Head of caudate nucleus (tissue), 42 donors: ENCODE measurements around the gene TKTL2.
"Not testable (repeated sequence)": the region's sequence is repeated elsewhere in the genome, so short reads cannot be mapped to it uniquely, and the experiment has no call there.

Experiments
- DNase-seq, 42 donors: peaks; one replicate each; pipeline versions ENCODE4 v3.0.0 to v3.0.0-alpha.2; 2020 to 2021; ENCODE audit warnings: mixed read lengths in 7 of 42
- intact Hi-C: fragments of 100-400 bp; cut with DNase I; formaldehyde crosslinking; loops from one replicate; pipeline ENCODE4 v1.15.0; 2022

The TKTL2 gene

DNA sequence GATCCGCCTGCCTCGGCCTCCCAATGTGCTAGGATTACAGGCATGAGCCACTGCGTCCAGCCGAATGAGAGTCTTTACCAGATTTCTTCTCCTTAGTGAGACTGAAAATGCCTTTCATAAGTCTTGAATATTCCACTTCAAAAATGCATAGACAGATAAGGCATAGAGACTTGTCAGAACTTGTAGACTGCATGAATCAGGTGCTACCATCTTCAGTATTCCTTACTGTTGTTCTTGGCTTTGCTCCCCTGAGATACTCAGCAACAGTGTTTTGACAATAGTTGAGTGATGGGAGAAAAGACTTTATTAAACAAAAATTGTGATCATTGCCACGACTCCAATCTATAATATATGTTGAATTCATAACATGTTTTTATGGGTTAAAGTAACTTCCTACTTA lies 11.0 kb downstream of the TKTL2 start:
- DNase-seq: no peak
- intact Hi-C loops: no loop called here

DNA sequence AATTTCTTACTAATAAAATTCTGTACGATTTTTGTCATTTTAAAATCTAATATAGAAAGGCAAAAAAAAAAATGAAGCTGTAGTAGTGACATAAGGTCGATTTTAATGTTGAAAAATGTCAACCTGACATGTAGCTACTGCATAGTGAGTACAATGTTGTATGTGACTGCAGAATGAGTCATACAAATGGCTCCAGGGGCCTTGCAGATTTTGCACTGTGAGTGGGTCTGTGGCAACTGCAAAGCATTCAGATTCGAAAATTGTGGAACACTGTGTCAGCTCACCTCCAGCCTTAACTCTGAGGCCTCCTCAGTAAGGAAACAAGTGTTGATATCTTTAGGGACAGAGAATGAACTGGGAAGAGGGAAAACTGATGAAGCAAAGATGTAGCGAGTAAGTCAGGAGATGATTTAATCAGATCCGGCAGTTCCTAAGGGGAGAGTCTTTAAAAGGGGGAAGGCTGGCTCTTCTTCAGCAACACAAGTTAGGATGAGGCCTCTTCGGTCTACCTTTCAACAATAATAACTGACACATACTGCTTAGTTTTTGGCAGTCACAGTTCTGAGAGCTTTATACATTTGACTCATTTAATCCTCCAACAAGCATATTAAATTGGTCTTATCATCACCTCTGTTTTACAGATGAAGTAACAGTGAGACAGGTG lies 24.9 kb downstream of the TKTL2 start:
- intact Hi-C loops: no loop called here
- peak in 25 of 42 donors; percentile 2 to 66 (median 26) for DNase-seq

DNA sequence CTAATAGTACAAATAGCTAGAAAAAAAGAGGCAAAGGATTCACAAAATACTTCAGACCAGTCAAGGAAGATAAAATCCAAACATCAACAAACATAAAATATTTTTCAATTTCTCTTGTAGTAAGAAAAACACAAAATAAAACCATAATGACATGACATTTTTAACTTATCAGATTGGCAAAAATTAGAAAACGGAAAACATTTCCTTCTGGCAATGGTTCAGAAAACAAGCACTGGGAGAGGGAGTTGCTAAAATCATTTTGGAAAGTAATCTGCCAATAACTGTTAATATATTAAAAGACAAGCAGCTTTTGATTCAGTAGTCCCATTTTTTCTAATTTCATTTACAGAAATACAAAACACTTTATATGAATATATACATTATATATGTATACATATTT lies 26.1 kb downstream of the TKTL2 start:
- intact Hi-C loops: no loop called here
- no peak for DNase-seq

DNA sequence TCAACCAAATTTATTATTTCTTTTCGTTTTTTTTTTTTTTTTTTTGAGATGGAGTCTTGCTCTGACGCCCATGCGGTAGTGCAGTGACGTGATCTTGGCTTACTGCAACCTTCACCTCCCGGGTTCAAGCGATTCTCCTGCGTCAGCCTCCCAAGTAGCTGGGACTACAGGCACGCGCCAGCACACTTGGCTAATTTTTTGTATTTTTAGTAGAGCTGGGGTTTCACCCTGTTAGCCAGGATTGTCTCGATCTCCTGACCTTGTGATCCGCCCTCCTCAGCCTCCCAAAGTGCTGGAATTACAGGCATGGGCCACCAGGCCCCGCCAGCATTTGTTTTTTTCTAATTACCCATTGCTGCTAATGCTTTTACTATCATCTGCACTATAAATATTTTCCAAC lies 26.5 kb downstream of the TKTL2 start:
- DNase-seq, intact Hi-C loops: not testable (repeated sequence)

DNA sequence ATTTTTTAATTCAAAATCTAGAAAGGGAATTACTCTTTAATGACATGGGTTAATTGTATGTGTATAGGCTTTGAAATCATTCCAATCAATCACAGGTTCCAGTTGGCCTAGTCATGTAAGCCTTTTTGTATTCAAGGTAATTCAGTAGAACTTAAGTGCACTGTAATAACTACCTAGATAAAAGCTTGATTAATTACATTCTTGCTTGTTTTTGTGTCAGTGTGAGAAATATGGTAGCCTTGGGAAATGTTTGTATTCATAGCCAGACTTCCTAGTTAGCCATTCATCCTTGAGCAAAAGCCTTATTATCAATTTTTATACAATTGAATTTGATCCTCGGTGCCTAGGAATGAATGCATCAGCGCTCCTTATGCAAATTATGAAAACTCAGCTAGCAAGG lies 33.5 kb downstream of the TKTL2 start:
- DNase-seq: no peak
- intact Hi-C loops: no loop called here
